Raji (cell line): Measurements from ENCODE around the gene SLC35A1.

Source experiments
- POLR2A ChIP-seq: IDR thresholded peaks from 2 replicates; pipeline ENCODE4 v1.6.1; 2011; ENCODE audit warnings: low read depth, low read length, control low read depth; ENCODE audit not compliant: insufficient read depth

The SLC35A1 gene, protein sequence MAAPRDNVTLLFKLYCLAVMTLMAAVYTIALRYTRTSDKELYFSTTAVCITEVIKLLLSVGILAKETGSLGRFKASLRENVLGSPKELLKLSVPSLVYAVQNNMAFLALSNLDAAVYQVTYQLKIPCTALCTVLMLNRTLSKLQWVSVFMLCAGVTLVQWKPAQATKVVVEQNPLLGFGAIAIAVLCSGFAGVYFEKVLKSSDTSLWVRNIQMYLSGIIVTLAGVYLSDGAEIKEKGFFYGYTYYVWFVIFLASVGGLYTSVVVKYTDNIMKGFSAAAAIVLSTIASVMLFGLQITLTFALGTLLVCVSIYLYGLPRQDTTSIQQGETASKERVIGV

DNA sequence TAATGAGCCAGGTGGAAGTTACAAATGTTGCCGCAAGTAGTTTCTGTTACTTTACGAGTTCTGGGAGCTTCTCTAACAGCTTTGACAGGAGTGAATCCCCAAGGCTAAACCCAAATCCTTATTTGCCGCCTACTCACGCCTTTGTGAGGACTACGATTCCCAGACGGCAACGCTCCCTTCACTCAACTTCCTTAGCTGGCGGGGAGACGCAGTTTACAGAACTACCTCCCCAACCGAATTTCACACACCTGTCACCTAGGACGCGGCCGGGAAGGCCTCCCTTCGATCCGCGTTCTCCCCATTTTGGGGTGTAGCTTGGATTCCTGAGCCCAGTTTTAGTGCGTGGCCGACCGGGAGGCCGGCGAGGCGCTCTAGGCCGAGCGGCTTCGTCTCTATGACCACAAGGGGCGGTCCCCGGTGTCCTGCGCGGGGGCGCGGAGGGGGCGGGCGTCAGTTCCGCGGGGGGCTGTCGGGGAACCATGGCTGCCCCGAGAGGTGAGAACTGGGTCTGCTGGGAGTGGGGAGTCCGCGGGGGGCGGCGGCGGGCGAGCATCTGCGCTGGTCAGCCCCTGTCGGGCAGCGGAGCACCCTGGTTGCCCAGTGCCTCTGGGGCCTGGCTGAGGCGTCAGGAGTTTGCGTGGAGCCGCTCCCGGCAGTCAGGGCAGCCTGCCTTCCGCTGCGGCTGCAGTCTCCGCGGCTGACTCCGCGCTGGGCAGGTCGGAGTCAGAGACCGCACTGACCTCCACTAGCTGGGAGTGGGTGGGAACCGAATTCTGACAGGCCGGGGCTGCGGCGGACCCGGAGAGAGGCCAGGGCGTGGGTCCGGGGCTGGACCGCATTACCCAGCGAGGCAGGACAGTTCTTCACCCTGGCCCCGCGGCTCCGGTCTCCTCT is at the start of gene SLC35A1:
Gene SLC35A1 (plus strand): TSS at position 450 of the 894 bp plus-strand sequence. CDS start 30 bp downstream, at position 480.
- peak; percentile 79 for TF ChIP-seq POLR2A

DNA sequence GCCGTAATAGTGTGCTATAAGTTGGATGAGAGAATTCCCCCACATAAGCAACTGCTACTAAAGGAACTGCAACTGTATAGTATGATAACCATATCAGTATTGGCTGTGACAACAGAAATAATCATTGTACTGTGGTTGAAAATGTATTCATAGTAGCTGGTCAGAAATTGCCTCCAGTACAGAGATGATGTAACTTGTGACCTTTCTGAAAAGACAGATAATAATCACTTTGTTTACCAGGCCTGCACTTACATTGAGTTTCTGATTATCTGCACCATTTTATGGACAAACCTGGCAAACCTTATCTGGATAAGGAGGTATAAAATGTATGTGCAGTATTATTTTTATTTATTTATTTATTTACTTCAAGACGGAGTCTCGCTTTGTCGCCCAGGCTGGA is 46.0 kb upstream of the SLC35A1 start:
- no peak for TF ChIP-seq POLR2A

DNA sequence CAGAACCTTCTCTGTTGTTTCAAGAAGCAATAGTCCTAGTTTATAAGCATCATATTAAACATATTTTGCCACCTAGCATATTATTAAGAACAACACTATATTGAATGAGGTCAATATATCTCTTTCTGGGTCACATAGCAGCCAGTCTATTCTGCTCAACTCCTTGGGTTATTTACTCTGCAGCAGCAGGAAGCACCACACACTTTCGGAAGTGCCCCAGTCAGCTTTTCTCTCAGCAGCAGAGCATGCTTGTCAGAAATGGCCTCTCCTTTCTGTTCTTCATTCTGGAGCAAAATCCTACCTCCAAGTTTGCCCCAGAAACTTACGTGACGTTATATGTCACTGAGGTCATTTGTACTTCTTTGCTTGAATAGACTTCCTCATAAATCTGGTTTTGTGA is 42.3 kb upstream of the SLC35A1 start:
- no peak for TF ChIP-seq POLR2A

DNA sequence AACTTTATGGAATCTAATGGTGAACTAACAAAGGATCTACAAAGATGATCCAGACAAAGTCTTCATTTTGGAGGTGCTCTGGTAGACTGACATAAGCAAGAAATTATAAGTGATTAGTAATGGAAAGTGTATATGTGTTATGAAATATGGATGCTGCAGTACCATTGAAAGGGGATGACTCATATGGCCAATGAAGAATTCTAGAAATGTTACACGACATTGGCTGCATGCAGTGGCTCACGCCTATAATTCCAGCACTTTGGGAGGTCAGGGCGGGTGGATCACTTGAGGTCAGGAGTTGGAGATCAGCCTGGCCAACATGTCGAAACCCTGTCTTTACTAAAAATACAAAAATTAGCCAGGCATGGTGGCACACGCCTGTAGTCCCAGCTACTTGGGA is 41.5 kb upstream of the SLC35A1 start:
- TF ChIP-seq POLR2A: no peak

DNA sequence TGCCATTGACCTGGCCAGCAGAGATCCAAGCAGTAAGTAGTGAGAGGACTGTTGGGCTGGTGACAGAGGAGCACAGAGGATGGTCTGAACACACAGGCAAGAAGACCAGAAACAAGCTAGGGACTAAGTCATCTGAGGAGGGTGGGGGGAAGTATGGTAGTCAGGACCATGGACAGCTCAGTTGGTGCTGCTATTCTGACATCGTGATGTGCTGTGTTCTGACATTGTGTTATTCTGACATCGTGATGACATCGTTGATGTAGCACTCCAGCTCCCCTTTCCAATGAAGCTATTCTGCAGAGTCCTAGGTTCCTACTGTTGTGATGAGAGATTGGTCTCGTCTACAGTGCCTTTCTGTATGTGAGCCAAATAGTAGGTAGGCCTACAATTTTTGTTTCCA is 36.3 kb upstream of the SLC35A1 start:
- no peak for TF ChIP-seq POLR2A

DNA sequence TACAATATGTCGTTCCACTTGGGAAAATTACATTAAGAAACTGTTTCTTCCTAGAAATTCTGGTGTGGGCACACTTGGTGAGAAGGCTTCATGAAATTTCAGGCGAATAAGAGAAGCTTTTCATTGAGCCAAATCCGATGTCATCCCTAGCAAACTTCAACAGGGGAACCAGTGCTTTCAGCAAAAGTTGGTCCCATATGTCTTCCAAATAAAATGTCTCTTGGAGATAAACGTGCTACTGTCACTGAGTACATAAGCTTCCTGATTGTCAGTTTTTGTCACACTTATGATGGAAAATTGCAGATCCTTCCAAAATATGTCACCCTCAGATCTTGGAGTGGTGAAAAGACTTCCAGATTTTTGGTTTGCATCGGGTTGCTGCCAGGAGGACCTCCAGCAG is 31.1 kb upstream of the SLC35A1 start:
- no peak for TF ChIP-seq POLR2A

DNA sequence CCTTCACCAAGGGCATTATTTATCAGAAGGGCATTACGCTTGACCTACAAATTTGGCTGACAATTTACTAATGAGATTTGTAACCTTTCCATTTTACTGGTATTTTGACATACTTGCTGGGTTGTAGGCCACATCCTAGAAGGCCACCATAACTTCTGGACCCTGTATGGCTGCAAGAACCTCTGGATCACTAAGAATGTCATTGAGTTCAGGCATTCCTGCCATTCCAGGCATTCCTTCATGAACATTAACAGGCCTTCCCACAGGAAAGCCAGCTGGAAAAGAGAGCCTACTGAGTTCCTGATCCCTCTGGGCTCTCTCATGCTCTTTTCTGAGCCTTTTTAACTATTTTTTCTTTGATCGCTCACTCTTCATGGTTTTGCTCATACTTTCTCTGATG is 28.4 kb upstream of the SLC35A1 start:
- no peak for TF ChIP-seq POLR2A

DNA sequence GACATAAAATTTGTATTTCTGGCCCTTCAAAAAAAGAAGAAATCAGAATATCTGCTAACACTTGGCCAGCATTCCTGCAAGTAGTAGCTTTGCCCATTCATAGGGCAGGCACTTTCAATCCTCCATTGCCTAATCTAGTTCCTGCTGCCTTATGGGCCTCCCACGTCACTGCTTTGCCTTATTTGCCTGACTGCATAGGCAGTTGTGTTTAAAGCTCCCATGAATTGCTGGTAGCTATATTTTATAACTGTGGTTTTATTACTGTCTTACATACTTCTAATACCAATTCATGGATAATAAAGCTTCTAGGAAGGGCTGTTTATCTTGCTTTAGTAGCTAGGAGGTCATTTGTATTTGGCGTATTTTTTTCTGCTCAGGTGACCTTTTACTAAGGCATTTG is 7.7 kb upstream of the SLC35A1 start:
- TF ChIP-seq POLR2A: no peak

DNA sequence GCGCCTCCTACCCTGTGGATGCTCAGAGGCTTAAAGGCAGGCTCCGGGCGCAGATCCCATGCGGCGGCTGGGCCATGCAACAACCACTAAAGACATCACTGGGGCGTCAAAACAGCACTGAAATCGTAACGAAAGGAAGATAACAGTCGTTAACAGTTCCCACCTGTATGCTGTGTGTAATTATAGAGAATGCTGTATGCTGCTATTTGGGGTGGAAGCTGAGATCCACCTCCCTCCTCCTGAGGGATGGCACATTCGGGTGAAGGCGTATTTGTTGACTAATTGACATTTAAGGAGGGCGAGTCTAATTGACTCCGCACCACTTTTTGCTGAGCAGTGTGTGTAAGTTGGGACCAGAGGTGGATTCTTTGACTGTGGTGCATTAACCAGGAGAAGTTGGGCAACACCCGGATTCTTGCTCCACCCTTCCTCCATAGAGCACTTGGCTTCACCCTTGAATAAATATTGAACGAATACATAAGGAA is 687 bp downstream of the SLC35A1 start:
- TF ChIP-seq POLR2A: no peak

DNA sequence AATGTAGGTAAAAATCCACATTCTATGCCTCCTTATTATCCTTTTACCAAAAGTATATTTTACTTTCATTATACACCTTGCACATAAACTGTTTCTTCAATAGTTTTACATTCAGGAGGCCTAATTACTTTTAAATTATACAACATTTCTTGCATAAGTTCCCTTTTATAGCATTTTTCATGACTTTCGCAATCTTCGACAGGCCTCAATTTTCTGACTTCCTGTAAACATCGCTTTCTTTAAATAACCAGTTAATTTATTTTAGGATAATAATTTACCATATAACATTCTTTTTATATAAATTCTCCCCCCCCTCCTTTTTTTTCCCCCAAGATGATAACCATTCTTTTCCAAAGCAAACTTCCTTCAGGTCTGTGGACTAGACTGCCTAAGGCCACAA is 9.2 kb downstream of the SLC35A1 start:
- TF ChIP-seq POLR2A: no peak

DNA sequence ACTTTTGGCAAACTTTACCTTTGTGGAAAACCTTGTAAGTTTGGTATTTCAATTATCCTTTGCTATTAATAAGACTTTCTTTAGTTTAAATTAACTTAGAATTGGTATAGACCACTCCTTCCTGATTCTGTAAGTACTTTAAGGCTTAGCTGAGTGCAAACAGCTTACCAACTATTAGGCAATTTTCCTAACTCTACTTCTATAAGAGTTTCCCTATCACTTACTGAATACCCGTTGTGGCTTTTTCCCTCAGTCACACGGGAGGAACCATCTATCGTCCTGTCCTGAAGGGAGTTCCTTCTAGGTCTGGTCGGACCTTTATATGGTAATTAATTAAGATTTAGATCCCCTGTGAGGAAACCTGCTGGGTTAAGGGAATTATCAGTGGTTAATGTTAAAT is 9.6 kb downstream of the SLC35A1 start:
- TF ChIP-seq POLR2A: no peak

DNA sequence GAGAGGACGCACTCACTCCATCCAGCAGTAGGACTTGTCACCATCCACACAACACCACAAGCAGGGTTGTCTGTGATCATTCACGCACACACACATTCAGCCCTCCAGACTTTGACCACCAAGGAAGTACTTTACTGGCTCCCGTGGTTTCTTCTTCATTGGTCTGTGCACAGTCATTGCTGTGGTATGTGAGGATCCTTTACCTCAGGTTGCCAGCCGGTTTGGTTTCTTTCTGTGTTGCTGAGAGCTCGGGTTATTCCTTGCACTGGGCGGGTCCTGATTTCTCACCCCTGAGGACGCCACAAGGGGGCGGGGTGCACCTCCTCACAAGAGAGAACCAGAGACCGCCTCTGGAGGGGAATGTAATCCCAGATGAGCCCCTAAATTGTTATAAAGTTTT is 11.2 kb downstream of the SLC35A1 start:
- no peak for TF ChIP-seq POLR2A

DNA sequence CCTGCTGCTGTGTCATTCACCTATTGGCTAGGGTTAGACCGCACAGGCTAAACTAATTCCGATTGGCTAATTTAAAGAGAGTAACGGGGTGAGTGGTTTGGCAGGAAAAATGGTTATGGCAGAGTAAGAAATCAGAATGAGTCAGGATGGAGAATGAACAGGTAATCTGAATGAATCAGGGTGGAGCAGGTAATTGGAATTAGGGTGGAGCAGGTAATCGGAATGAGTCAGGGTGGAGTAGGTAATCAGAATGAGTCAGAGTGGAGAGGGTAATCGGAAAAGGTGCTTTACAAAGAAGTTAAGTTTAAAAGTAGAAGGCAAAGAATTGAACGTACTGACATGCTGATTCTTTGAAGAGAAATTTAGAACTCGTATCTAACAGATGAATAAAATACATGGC is 11.7 kb downstream of the SLC35A1 start:
- no peak for TF ChIP-seq POLR2A

DNA sequence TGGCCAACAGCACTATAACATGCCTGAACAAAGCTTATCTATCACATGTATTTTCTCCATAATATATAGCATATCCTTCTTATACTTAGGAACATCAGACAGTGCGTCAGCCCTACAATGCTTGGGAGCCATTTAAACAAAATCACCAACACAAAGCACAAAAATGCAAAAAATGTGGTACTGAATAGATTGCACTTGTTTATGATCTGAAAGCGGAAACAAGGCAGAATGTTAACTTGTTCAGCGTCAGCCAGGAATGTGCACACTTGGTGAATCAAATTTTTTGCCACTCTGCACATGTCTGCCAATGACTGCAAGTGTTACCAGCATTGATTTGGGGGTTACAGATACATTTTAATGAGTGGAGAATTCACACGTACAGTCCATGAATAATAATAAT is 14.8 kb downstream of the SLC35A1 start:
- no peak for TF ChIP-seq POLR2A

DNA sequence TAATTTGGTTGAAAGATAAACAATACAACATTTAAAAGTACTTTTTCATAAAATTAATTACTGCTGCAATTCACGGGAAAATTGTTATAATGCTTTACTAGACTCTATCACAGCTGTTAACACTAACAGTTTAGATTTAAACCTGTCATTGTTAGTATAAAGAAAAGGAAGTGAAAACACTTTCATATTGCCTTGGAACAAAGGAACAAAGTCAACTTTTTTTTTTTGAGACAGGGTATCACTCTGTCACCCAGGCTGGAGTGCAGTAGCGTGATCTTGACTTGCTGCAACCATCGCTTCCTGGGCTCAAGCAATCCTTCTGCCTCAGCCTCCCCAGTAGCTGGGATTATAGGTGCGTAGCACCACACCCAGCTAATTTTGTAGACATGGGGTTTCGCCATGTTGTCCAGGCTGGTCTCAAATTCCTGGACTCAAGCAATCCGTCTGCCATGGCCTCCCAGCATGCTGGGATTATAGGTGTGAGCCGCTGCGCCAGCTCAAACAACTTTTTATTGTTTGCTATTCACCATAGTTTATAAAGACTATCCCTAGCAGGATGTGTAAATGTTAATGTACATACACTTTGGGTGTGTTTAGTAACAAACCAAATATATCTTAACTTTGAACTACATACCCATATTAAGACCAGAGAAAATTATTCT is 22.1 kb downstream of the SLC35A1 start:
- TF ChIP-seq POLR2A: no peak
